NCI-H748 treated with DMSO at 0.1 percent for 48 hours (cell line): ENCODE measurements around the gene TIGD4.

ENCODE experiments used
- DNase-seq: peaks from one replicate; lab custom pipeline; 2025; lab: John Stamatoyannopoulos, UW

The TIGD4 gene

DNA sequence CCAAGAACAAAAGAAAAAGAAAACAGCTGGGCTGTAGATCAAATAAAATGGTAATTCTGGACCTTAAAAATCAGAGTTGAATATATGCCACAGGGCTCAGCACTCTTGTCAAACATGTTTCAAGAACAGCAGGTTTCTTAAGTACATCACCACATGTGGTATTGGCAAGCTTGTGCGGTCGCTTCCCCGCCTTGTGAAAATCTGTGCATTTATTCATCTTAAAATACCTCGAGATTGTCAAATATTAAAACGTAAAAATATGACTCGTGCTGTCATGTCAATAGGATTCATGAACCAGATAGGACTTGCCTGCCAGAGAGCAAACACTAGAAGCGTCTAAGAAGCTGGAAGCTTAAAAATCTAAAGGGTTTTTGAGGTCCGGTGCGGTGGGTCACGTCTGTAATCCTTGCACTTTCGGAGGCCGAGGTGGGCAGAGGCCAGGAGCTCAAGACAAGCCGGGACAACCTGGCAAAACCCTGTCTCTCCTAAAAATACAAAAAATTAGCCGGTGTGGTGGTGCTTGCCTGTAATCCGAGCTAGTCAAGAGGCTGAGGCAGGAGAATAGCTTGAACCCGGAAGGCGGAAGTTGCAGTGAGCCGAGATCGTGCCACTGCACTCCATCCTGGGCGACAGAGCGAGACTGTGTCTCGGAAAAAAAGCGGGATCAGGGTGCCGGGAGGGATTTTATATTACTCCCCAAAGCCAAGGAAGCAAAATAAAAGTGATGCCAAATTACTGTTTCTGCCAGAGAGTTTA is 59.6 kb downstream of the TIGD4 start:
- DNase-seq = no peak
